Thyroid gland (tissue), 4 donors: ENCODE data around the gene SYTL3.

Source experiments
- POLR2A ChIP-seq, 2 donors: fragments of 450-650 bp; IDR thresholded peaks; one replicate each; pipeline ENCODE4 v1.6.1; 2017; ENCODE audit warnings: antibody characterized with exemption in 2 of 2, mild to moderate bottlenecking in 2 of 2, moderate library complexity in 1 of 2
- TF ChIP-seq, protein P1 (sequence below), 6 experiments: fragments of 200-600 bp in 3 of 6; fragments of 450-650 bp in 3 of 6; sonication (generic) in 3 of 6; IDR thresholded peaks; one replicate each; pipeline ENCODE4 v1.5.1; 2016 to 2019; ENCODE audit warnings: antibody characterized with exemption in 6 of 6, mild to moderate bottlenecking in 2 of 6, inconsistent platforms in 1 of 6, moderate library complexity in 1 of 6

DNA sequence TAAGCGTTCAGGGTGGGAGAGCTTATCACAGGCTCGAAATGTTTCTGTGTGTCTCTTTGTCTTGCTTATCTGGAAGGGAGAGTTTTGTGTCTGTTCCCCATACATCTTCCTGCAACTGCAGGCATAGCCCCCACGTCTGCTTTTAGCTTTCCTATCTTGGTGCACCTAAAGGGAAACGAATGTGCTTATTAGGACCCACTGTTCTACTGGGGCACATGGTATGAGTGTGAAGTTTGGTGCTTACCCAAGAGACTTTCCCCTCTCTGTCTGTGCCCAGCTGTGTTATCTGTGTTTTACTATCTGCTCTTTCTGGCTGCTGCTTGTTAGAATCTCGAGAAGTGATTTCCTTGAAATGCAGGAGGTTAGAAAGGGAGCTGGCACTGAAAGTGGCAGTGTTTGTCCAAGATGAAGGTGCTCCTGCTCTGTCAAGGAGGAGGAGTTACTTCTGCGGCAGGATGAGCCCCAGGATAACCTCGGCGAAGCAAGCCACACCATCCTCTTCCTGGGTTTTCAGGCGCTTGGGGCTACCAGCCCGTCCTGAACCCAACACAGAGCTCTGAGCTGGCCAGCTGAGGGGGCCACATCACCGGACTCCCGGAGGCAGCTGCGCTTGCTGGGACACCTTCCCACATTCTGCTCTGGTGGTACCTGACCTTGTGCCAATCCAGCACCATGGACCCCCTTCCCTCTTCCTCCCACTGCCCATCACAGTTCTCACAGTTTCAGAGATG is 28.7 kb upstream of the SYTL3 start:
- TF ChIP-seq POLR2A (IDR thresholded peaks at IDR 0.05): no peak
- TF ChIP-seq, protein P1, sequence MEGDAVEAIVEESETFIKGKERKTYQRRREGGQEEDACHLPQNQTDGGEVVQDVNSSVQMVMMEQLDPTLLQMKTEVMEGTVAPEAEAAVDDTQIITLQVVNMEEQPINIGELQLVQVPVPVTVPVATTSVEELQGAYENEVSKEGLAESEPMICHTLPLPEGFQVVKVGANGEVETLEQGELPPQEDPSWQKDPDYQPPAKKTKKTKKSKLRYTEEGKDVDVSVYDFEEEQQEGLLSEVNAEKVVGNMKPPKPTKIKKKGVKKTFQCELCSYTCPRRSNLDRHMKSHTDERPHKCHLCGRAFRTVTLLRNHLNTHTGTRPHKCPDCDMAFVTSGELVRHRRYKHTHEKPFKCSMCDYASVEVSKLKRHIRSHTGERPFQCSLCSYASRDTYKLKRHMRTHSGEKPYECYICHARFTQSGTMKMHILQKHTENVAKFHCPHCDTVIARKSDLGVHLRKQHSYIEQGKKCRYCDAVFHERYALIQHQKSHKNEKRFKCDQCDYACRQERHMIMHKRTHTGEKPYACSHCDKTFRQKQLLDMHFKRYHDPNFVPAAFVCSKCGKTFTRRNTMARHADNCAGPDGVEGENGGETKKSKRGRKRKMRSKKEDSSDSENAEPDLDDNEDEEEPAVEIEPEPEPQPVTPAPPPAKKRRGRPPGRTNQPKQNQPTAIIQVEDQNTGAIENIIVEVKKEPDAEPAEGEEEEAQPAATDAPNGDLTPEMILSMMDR (IDR thresholded peaks at IDR 0.05): no peak
